SJCRH30 (cell line): ENCODE data around the gene KCNK2. TPM values are rescaled to one million over a fixed set of nuclear protein-coding genes. Genes with fewer than 3 reads are reported as not detected.

Experiments used
- DNase-seq, 2 experiments: peaks; one replicate each; pipeline ENCODE4 v3.0.0-alpha.2; 2015 to 2020
- H3K27ac ChIP-seq: fragments of 250-450 bp; sonication (Bioruptor Pico); 2 replicates; pipeline ENCODE4 v1.5.1; 2020; ENCODE audit warnings: mild to moderate bottlenecking, moderate library complexity
- H3K27me3 ChIP-seq: fragments of 250-450 bp; sonication (Bioruptor Pico); 2 replicates; pipeline ENCODE4 v1.5.1; 2020; ENCODE audit warnings: mild to moderate bottlenecking, moderate library complexity
- H3K36me3 ChIP-seq: fragments of 250-450 bp; sonication (Bioruptor Pico); 2 replicates; pipeline ENCODE4 v1.5.1; 2020; ENCODE audit warnings: mild to moderate bottlenecking, moderate library complexity
- H3K4me1 ChIP-seq: fragments of 250-450 bp; sonication (Bioruptor Pico); 2 replicates; pipeline ENCODE4 v1.5.1; 2020; ENCODE audit warnings: mild to moderate bottlenecking, moderate library complexity
- H3K4me3 ChIP-seq: fragments of 250-450 bp; sonication (Bioruptor Pico); 2 replicates; pipeline ENCODE4 v1.5.1; 2020; ENCODE audit warnings: mild to moderate bottlenecking, moderate library complexity
- H3K9me3 ChIP-seq: fragments of 250-450 bp; sonication (Bioruptor Pico); replicated peaks from 2 replicates; pipeline ENCODE4 v1.5.1; 2020; ENCODE audit warnings: mild to moderate bottlenecking, moderate library complexity
- total RNA-seq: library from RNA; depleted of rRNA; stranded (reverse); fragments of >200 nt; shearing (Covaris generic); gene quantifications from 2 replicates; pipeline ENCODE4 v1.2.3, GENCODE V29; 2014; rRNA removed

The KCNK2 gene
- not detected in 2 replicates for total RNA-seq

GRCh38 chr1:215082532-215083382 lies at the start of gene KCNK2:
TSS of gene KCNK2 (plus strand) at chr1:215082737. CDS start at chr1:215083386, 649 bp downstream.
- Histone ChIP-seq H3K4me3 (no peak within 1 kb of the TSS), H3K9me3 (no peaks in the 10 kb centered on the region), H3K4me1 (no peaks in the 10 kb centered on the region), H3K36me3 (no peaks in the 10 kb centered on the region), H3K27me3 (peaks cover 17% of the 10 kb centered on the region; the same call in 1 of the 2 replicates), H3K27ac (no peak within 1 kb of the TSS)
- no peak for DNase-seq

DNA sequence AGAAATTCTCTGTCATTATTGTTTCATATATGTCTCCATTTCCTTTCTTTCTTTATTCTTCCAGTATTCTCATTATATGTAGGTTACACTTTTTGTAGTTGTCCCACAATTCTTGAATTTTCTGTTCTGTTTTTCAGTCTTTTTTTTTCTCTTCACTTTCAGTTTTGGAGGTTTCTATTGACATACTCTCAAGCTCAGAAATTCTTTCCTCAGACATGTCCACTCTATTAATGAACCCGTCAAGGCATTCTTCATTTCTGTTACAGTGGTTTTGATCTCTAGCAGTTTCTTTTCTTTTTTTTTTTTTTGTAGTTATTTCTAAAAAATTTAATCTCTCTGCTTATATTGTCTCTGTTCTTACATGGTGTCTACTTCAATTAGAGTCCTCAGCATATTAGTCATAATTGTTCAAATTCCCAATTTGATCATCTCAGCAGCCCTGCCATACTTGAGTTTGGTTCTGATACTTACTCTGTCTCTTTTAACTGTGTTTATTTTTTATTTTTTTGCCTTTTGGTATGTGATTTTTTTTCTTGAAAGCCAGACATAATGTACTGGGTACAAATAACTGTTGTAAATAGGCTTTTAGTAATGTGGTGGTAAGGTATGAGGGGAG lies 49.5 kb upstream of the KCNK2 start:
- H3K9me3 ChIP-seq = no peaks in the 10 kb centered on the region
- H3K27me3 ChIP-seq = no peaks in the 10 kb centered on the region
- no peak overlapping the region for H3K4me3 ChIP-seq
- no peaks in the 10 kb centered on the region for H3K36me3 ChIP-seq
- no peaks in the 10 kb centered on the region for H3K4me1 ChIP-seq
- DNase-seq = no peak
- no peak overlapping the region for H3K27ac ChIP-seq

DNA sequence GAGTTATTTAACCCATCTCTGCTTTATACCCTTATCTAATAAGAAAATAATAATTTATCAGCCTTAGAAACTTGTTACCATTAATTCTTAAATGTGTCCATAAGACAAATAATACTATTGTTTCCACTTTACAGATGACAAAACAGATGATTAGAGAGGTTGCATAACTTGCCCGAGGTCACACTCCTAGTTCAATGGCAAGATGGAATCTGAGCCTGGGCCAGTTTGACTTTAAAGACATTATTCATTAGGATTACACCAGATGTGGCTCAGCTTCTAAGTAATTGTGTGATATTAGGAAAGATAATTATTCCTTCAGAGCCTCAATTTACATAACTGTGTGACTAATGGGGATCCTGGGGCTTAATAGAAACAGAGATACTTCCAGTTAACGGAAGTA lies 42.3 kb upstream of the KCNK2 start:
- Histone ChIP-seq H3K27ac (no peak overlapping the region), H3K4me3 (no peak overlapping the region), H3K27me3 (no peaks in the 10 kb centered on the region), H3K4me1 (no peaks in the 10 kb centered on the region), H3K9me3 (peaks cover 5% of the 10 kb centered on the region; the same call in 1 of the 2 replicates), H3K36me3 (no peaks in the 10 kb centered on the region)
- no peak for DNase-seq

DNA sequence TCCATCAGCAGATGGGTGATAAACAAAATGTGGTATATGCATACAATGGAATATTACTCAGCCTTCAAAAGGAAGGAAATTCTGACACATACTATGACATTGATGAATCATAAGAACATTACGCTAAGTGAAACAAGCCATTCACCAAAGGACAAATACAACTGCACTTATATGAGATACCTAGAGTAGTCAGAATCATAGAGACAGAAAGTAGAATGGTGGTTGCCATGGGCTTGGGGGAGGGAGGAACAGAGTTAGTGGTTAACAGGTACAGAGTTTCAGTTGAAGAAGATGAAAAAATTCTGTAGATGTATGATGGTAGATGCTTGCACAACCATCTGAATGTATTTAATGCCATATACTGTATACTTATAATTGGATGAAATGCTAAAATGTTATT lies 39.1 kb upstream of the KCNK2 start:
- Histone ChIP-seq H3K9me3 (peaks cover 5% of the 10 kb centered on the region; the same call in 1 of the 2 replicates), H3K27ac (no peak overlapping the region), H3K4me3 (no peak overlapping the region), H3K4me1 (no peaks in the 10 kb centered on the region), H3K36me3 (no peaks in the 10 kb centered on the region), H3K27me3 (no peaks in the 10 kb centered on the region)
- DNase-seq = no peak

DNA sequence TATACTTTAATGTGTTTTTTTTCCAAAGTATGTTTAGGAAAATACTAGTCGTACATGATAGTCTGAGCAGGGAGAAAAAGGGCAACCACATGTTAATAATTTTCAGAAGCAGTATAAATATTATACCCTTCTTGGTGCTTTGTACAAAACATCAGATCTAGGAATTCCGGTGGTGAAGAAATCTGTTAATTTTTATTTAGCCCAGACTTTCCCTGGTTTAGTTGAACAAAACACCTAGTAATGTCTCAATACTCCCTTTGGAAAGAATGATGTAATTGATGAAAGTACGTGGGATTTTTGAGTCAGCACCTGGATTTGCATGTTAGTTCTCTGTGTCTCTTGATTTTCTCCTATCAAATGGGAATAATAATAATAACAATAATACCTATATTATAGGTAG lies 38.4 kb upstream of the KCNK2 start:
- Histone ChIP-seq H3K4me1 (no peaks in the 10 kb centered on the region), H3K27ac (no peak overlapping the region), H3K27me3 (no peaks in the 10 kb centered on the region), H3K4me3 (no peak overlapping the region), H3K36me3 (no peaks in the 10 kb centered on the region), H3K9me3 (peaks cover 5% of the 10 kb centered on the region; the same call in 1 of the 2 replicates)
- DNase-seq = no peak

- Histone ChIP-seq H3K27ac (no peak overlapping the region), H3K9me3 (peaks cover 5% of the 10 kb centered on the region; the same call in 1 of the 2 replicates), H3K4me3 (no peak overlapping the region), H3K4me1 (no peaks in the 10 kb centered on the region), H3K36me3 (no peaks in the 10 kb centered on the region), H3K27me3 (no peaks in the 10 kb centered on the region)
- DNase-seq = no peak
These were observed 36.7 kb upstream of the KCNK2 start for GRCh38 chr1:215045698-215046308.

DNA sequence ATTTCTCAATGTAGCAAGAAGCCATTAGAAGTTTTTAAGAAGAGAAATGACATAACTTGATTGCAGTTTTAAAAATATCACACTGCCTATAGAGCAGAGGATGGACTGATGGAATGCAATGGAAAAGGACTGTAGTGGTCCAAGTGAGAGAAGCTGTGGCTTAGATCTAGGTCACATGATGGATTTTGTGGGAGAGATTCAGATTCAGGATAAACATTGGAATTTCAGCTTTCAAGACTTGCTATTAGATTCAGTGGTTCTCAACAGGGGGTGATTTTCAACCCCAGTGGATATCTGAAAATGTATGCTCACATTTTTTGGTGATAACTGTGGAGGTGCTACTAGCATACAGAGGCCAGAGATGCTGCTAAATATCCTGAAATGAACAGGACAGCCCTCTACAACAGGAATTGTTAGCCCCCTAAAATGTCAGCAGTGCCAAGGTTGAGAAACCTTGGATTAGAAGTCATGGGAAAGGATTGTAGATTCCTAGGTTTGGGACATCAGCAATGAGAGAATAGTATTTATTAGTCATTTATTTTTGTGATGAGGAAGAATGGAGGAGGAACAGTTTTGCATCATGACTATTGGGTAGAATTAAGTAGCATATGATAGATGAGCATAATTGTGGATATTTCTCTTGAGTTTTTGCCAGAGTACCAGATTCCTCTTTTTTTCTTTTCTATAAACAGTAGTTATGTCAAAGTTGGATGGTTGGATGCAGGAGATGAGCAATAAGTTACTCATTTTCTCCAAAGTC lies 30.1 kb upstream of the KCNK2 start:
- H3K4me3 ChIP-seq = no peak overlapping the region
- no peaks in the 10 kb centered on the region for H3K9me3 ChIP-seq
- no peak for DNase-seq
- no peaks in the 10 kb centered on the region for H3K27me3 ChIP-seq
- no peak overlapping the region for H3K27ac ChIP-seq
- no peaks in the 10 kb centered on the region for H3K36me3 ChIP-seq
- no peaks in the 10 kb centered on the region for H3K4me1 ChIP-seq

- no peaks in the 10 kb centered on the region for H3K9me3 ChIP-seq
- no peaks in the 10 kb centered on the region for H3K36me3 ChIP-seq
These were observed 28.3 kb upstream of the KCNK2 start for GRCh38 chr1:215054266-215054665.

DNA sequence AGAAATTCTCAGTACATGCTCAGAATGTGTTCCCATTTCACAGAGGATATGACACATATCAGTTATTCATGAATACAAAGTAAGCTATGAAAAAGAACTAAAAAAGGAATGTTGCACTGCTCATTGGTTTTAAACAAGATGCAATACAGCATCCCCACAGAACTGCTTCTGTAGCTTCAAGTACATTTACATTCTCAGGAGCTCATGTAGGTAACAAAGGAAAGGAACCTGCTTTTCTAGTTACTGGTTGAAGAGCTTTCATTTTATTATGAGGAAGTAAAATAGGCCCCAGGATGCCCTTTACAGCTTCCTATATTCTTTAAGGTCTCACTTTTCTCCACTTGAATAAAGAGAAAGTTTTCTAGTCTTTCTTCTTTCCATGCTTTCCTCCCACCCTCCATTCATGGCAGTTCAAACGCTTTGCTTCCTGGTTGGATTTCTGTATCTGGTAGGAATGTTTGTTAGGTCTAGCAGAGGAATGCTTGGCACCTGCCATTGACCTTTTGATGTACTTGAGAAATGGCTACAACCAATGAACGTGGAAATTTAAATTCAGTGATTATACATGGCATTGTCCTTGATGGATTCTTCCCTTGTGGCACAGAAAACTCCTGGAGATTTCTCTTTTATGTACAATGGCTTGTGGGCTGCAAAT lies 27.1 kb upstream of the KCNK2 start:
- no peaks in the 10 kb centered on the region for H3K4me1 ChIP-seq
- H3K9me3 ChIP-seq = no peaks in the 10 kb centered on the region
- DNase-seq = no peak
- no peaks in the 10 kb centered on the region for H3K27me3 ChIP-seq
- H3K27ac ChIP-seq = no peak overlapping the region
- H3K4me3 ChIP-seq = no peak overlapping the region
- H3K36me3 ChIP-seq = no peaks in the 10 kb centered on the region

More at GRCh38 chr1:215054266-215054665, 28.3 kb upstream of the KCNK2 start:
- Histone ChIP-seq H3K4me1 (no peaks in the 10 kb centered on the region), H3K4me3 (no peak overlapping the region), H3K27me3 (no peaks in the 10 kb centered on the region), H3K27ac (no peak overlapping the region)
- no peak for DNase-seq

GRCh38 chr1:215056584-215056983 lies 26.0 kb upstream of the KCNK2 start:
- no peaks in the 10 kb centered on the region for H3K9me3 ChIP-seq
- no peaks in the 10 kb centered on the region for H3K27me3 ChIP-seq
- H3K36me3 ChIP-seq = no peaks in the 10 kb centered on the region
- no peak overlapping the region for H3K4me3 ChIP-seq
- no peaks in the 10 kb centered on the region for H3K4me1 ChIP-seq
- no peak overlapping the region for H3K27ac ChIP-seq
- no peak for DNase-seq

GRCh38 chr1:215059947-215060346 lies 22.6 kb upstream of the KCNK2 start:
- Histone ChIP-seq H3K36me3 (no peaks in the 10 kb centered on the region), H3K4me1 (no peaks in the 10 kb centered on the region), H3K27ac (no peak overlapping the region), H3K27me3 (no peaks in the 10 kb centered on the region), H3K9me3 (no peaks in the 10 kb centered on the region), H3K4me3 (no peak overlapping the region)
- no peak for DNase-seq

- Histone ChIP-seq H3K4me3 (no peak overlapping the region), H3K27me3 (no peaks in the 10 kb centered on the region), H3K9me3 (no peaks in the 10 kb centered on the region), H3K36me3 (no peaks in the 10 kb centered on the region), H3K27ac (no peak overlapping the region), H3K4me1 (no peaks in the 10 kb centered on the region)
- DNase-seq = no peak
These were observed 18.2 kb upstream of the KCNK2 start for GRCh38 chr1:215064327-215064726.

DNA sequence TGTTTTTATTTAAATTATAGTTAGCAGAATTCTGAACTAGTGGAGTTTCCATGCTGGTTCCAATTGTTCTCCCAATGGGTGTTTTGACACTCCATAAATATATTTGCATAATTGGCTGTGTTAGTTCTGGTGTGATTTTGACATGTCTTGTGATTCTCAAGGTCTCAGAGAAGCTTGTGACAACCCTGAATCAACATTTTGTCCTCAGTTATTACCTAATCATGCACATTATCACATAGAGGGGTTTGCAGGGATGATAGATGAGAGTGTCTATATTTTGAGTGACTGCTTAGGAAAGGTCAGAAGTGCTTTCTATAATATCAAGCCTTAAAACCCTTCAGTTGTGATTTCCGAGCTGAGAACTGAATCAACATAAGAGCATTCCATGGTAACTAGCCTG lies 11.5 kb upstream of the KCNK2 start:
- Histone ChIP-seq H3K9me3 (no peaks in the 10 kb centered on the region), H3K4me3 (no peak overlapping the region), H3K27me3 (no peaks in the 10 kb centered on the region), H3K27ac (no peak overlapping the region), H3K4me1 (no peaks in the 10 kb centered on the region), H3K36me3 (no peaks in the 10 kb centered on the region)
- no peak for DNase-seq

GRCh38 chr1:215076322-215076721 lies 6.2 kb upstream of the KCNK2 start:
- no peak overlapping the region for H3K27ac ChIP-seq
- no peaks in the 10 kb centered on the region for H3K36me3 ChIP-seq
- no peaks in the 10 kb centered on the region for H3K9me3 ChIP-seq
- no peaks in the 10 kb centered on the region for H3K4me1 ChIP-seq
- peak in 1 of 2 experiments; percentile 13 for DNase-seq
- no peaks in the 10 kb centered on the region for H3K27me3 ChIP-seq
- no peak overlapping the region for H3K4me3 ChIP-seq
